Activated naive CD4-positive, alpha-beta T cell treated with anti-CD3 and anti-CD28 coated beads for 36 hours (primary cell): Measurements from ENCODE around the gene KCNAB2. TPM values are rescaled to one million over a fixed set of nuclear protein-coding genes. Genes with fewer than 3 reads are reported as not detected.

Experiments
- CTCF ChIA-PET: fragments of 350-600 bp; sonication (Branson Sonifier 250); formaldehyde crosslinking; loops from one replicate; lab custom pipeline; 2021; ENCODE audit warnings: antibody characterized with exemption; lab: Charles Lee
- DNase-seq: peaks from one replicate; pipeline ENCODE4 v3.0.0-alpha.2; 2020
- H3K27ac Mint-ChIP-seq: one replicate; pipeline ENCODE4 v1.8.0; 2021; ENCODE audit warnings: mild to moderate bottlenecking, mixed read lengths
- H3K27me3 Mint-ChIP-seq: one replicate; pipeline ENCODE4 v1.8.0; 2021; ENCODE audit warnings: low read depth, mixed read lengths
- H3K36me3 Mint-ChIP-seq: one replicate; pipeline ENCODE4 v1.8.0; 2021; ENCODE audit warnings: low read depth, mixed read lengths
- H3K4me1 Mint-ChIP-seq: one replicate; pipeline ENCODE4 v1.8.0; 2021; ENCODE audit warnings: low read depth, mixed read lengths
- H3K4me3 Mint-ChIP-seq: one replicate; pipeline ENCODE4 v1.8.0; 2021; ENCODE audit warnings: mild to moderate bottlenecking, moderate library complexity, mixed read lengths
- H3K9me3 Mint-ChIP-seq: one replicate; pipeline ENCODE4 v1.8.0; 2021; ENCODE audit warnings: mixed read lengths
- intact Hi-C: fragments of 100-400 bp; cut with micrococcal nuclease; formaldehyde crosslinking; loops from one replicate; pipeline ENCODE4 v1.15.1; 2023
- total RNA-seq, 2 experiments: library from RNA; stranded (reverse); gene quantifications; one replicate each; pipeline ENCODE4 v1.2.3, GENCODE V29; 2021

The KCNAB2 gene
- total RNA-seq, 2 experiments from 2014 or later, result 164 to 166 TPM

GRCh38 chr1:6083801-6084446 lies 38.2 kb downstream of the KCNAB2 start:
- DNase-seq, result no peak
- Mint-ChIP-seq H3K36me3 (peaks cover 15% of the 10 kb centered on the region), H3K27me3 (no peaks in the 10 kb centered on the region), H3K4me1 (no peaks in the 10 kb centered on the region), H3K9me3 (no peaks in the 10 kb centered on the region), H3K27ac (no peak overlapping the region), H3K4me3 (no peak overlapping the region)
- CTCF ChIA-PET, result no interaction called here
- intact Hi-C loops, result no loop called here

GRCh38 chr1:6084781-6085495 lies 39.2 kb downstream of the KCNAB2 start:
- Mint-ChIP-seq H3K36me3 (peaks cover 15% of the 10 kb centered on the region), H3K4me1 (no peaks in the 10 kb centered on the region), H3K9me3 (no peaks in the 10 kb centered on the region), H3K27ac (no peak overlapping the region), H3K4me3 (no peak overlapping the region), H3K27me3 (no peaks in the 10 kb centered on the region)
- intact Hi-C loops, result no loop called here
- CTCF ChIA-PET, result interaction anchor here (0.6 kb wide), 1 partner anchor 8 kb away, joined by 4 read pairs; no protein-coding TSS in a partner anchor
- DNase-seq, result no peak

- H3K9me3 Mint-ChIP-seq, result no peaks in the 10 kb centered on the region
- no peaks in the 10 kb centered on the region for H3K4me1 Mint-ChIP-seq
- peaks cover 15% of the 10 kb centered on the region for H3K36me3 Mint-ChIP-seq
- no peak overlapping the region for H3K27ac Mint-ChIP-seq
- DNase-seq, result no peak
- intact Hi-C loops, result no loop called here
- H3K27me3 Mint-ChIP-seq, result no peaks in the 10 kb centered on the region
- H3K4me3 Mint-ChIP-seq, result no peak overlapping the region
- CTCF ChIA-PET, result no interaction called here
Measured at GRCh38 chr1:6085666-6086065, 40.0 kb downstream of the KCNAB2 start.

GRCh38 chr1:6086358-6086757 lies 40.7 kb downstream of the KCNAB2 start:
- no peaks in the 10 kb centered on the region for H3K4me1 Mint-ChIP-seq
- no peaks in the 10 kb centered on the region for H3K27me3 Mint-ChIP-seq
- DNase-seq, result no peak
- H3K9me3 Mint-ChIP-seq, result no peaks in the 10 kb centered on the region
- H3K36me3 Mint-ChIP-seq, result peaks cover 19% of the 10 kb centered on the region
- intact Hi-C loops, result no loop called here
- H3K4me3 Mint-ChIP-seq, result no peak overlapping the region
- CTCF ChIA-PET, result interaction anchor here (0.6 kb wide), 1 partner anchor 337 kb away, joined by 3 read pairs; no protein-coding TSS in a partner anchor
- no peak overlapping the region for H3K27ac Mint-ChIP-seq

GRCh38 chr1:6086762-6087376 lies 41.2 kb downstream of the KCNAB2 start:
- H3K4me3 Mint-ChIP-seq, result no peak overlapping the region
- H3K9me3 Mint-ChIP-seq, result no peaks in the 10 kb centered on the region
- no peak overlapping the region for H3K27ac Mint-ChIP-seq
- H3K36me3 Mint-ChIP-seq, result peaks cover 20% of the 10 kb centered on the region
- H3K4me1 Mint-ChIP-seq, result no peaks in the 10 kb centered on the region
- CTCF ChIA-PET, result interaction anchor here (0.6 kb wide), 1 partner anchor 336 kb away, joined by 3 read pairs; no protein-coding TSS in a partner anchor
- DNase-seq, result no peak
- no peaks in the 10 kb centered on the region for H3K27me3 Mint-ChIP-seq
- intact Hi-C loops, result no loop called here

GRCh38 chr1:6087377-6087772 lies 41.7 kb downstream of the KCNAB2 start:
- intact Hi-C loops, result no loop called here
- Mint-ChIP-seq H3K4me1 (no peaks in the 10 kb centered on the region), H3K27ac (no peak overlapping the region), H3K36me3 (peaks cover 21% of the 10 kb centered on the region), H3K27me3 (no peaks in the 10 kb centered on the region), H3K9me3 (no peaks in the 10 kb centered on the region), H3K4me3 (no peak overlapping the region)
- DNase-seq, result no peak
- CTCF ChIA-PET, result no interaction called here

- intact Hi-C loops, result no loop called here
- Mint-ChIP-seq H3K4me3 (no peak overlapping the region), H3K36me3 (peaks cover 17% of the 10 kb centered on the region), H3K9me3 (no peaks in the 10 kb centered on the region), H3K4me1 (no peaks in the 10 kb centered on the region), H3K27me3 (no peaks in the 10 kb centered on the region), H3K27ac (no peak overlapping the region)
- no peak for DNase-seq
- CTCF ChIA-PET, result no interaction called here
Measured at GRCh38 chr1:6087958-6088357, 42.3 kb downstream of the KCNAB2 start.

- intact Hi-C loops, result no loop called here
- H3K27me3 Mint-ChIP-seq, result no peaks in the 10 kb centered on the region
- H3K4me1 Mint-ChIP-seq, result no peaks in the 10 kb centered on the region
- DNase-seq, result no peak
- CTCF ChIA-PET, result no interaction called here
- H3K36me3 Mint-ChIP-seq, result peaks cover 19% of the 10 kb centered on the region
- H3K4me3 Mint-ChIP-seq, result no peak overlapping the region
- H3K27ac Mint-ChIP-seq, result no peak overlapping the region
- H3K9me3 Mint-ChIP-seq, result no peaks in the 10 kb centered on the region
Measured at GRCh38 chr1:6088956-6089355, 43.3 kb downstream of the KCNAB2 start.

- Mint-ChIP-seq H3K4me1 (no peaks in the 10 kb centered on the region), H3K4me3 (no peak overlapping the region), H3K27me3 (no peaks in the 10 kb centered on the region), H3K36me3 (peaks cover 16% of the 10 kb centered on the region), H3K27ac (no peak overlapping the region), H3K9me3 (no peaks in the 10 kb centered on the region)
- no peak for DNase-seq
- CTCF ChIA-PET, result no interaction called here
- intact Hi-C loops, result no loop called here
Measured at GRCh38 chr1:6090288-6090687, 44.6 kb downstream of the KCNAB2 start.

- H3K4me3 Mint-ChIP-seq, result no peak overlapping the region
- H3K27ac Mint-ChIP-seq, result no peak overlapping the region
- CTCF ChIA-PET, result no interaction called here
Measured at GRCh38 chr1:6090996-6091822, 45.5 kb downstream of the KCNAB2 start.

GRCh38 chr1:6091823-6092109 lies 46.1 kb downstream of the KCNAB2 start:
- Mint-ChIP-seq H3K4me1 (no peaks in the 10 kb centered on the region), H3K4me3 (no peak overlapping the region), H3K36me3 (peaks cover 16% of the 10 kb centered on the region), H3K9me3 (no peaks in the 10 kb centered on the region), H3K27me3 (no peaks in the 10 kb centered on the region), H3K27ac (no peak overlapping the region)
- no peak for DNase-seq
- CTCF ChIA-PET, result no interaction called here
- intact Hi-C loops, result no loop called here

More at GRCh38 chr1:6090996-6091822, 45.5 kb downstream of the KCNAB2 start:
- Mint-ChIP-seq H3K4me1 (no peaks in the 10 kb centered on the region), H3K27me3 (no peaks in the 10 kb centered on the region), H3K36me3 (peaks cover 16% of the 10 kb centered on the region), H3K9me3 (no peaks in the 10 kb centered on the region)
- DNase-seq, result no peak
- intact Hi-C loops, result no loop called here

- no peak overlapping the region for H3K4me3 Mint-ChIP-seq
- no peaks in the 10 kb centered on the region for H3K9me3 Mint-ChIP-seq
- no peak for DNase-seq
- no peaks in the 10 kb centered on the region for H3K4me1 Mint-ChIP-seq
- intact Hi-C loops, result no loop called here
- peaks cover 14% of the 10 kb centered on the region for H3K36me3 Mint-ChIP-seq
- no peaks in the 10 kb centered on the region for H3K27me3 Mint-ChIP-seq
- no peak overlapping the region for H3K27ac Mint-ChIP-seq
- CTCF ChIA-PET, result no interaction called here
Measured at GRCh38 chr1:6092211-6092610, 46.5 kb downstream of the KCNAB2 start.
